HEK293 (cell line): ENCODE results near the gene RAP2A.

Experiments
- CTCF ChIA-PET: fragments of 350-600 bp; formaldehyde crosslinking; extraction: SDS; loops from one replicate; lab custom pipeline; 2021; ENCODE audit warnings: antibody characterized with exemption; lab: Yijun Ruan, JAX
- POLR2A ChIA-PET: fragments of 300-600 bp; formaldehyde crosslinking; extraction: SDS; loops from one replicate; lab custom pipeline; 2020; ENCODE audit warnings: antibody characterized with exemption, inconsistent platforms; lab: Yijun Ruan, JAX
- H3K27ac ChIP-seq: fragments of 200-500 bp; sonication (Bioruptor generic); 2 replicates; pipeline ENCODE4 v1.5.1; 2014; ENCODE audit warnings: low read depth, low read length, control low read depth, inconsistent platforms; ENCODE audit errors: extremely low read depth
- H3K36me3 ChIP-seq, 2 experiments: fragments of 200-500 bp in 1 of 2; sonication (Bioruptor generic) in 1 of 2; 1 replicate in 1 of 2; 2 replicates in 1 of 2; pipeline ENCODE4 v1.5.1; 2014 to 2017; ENCODE audit warnings: inconsistent platforms in 2 of 2, low read length in 2 of 2; ENCODE audit not compliant: control insufficient read depth in 2 of 2, insufficient read depth in 1 of 2
- H3K4me1 ChIP-seq: fragments of 200-500 bp; sonication (Bioruptor generic); 2 replicates; pipeline ENCODE4 v1.5.1; 2014; ENCODE audit warnings: mild to moderate bottlenecking, low read length, inconsistent platforms; ENCODE audit not compliant: control insufficient read depth, insufficient read depth
- H3K4me3 ChIP-seq: 2 replicates; pipeline ENCODE4 v1.5.1; 2011; ENCODE audit warnings: low read depth, mild to moderate bottlenecking, control low read depth, low read length, moderate library complexity
- H3K9me3 ChIP-seq: fragments of 200-500 bp; sonication (Bioruptor generic); 2 replicates; pipeline ENCODE4 v1.5.1; 2014; ENCODE audit warnings: low read depth, low read length, inconsistent platforms; ENCODE audit not compliant: control insufficient read depth, insufficient read depth
- BCL11B ChIP-seq: fragments of 450-650 bp; formaldehyde crosslinking; IDR thresholded peaks from 2 replicates; pipeline ENCODE4 v1.5.1; 2016; ENCODE audit warnings: low read depth, missing biosample characterization, missing genetic modification characterization
- GLI4 ChIP-seq: fragments of 450-650 bp; formaldehyde crosslinking; IDR thresholded peaks from 2 replicates; pipeline ENCODE4 v1.5.1; 2016; ENCODE audit warnings: missing biosample characterization, missing genetic modification characterization
- GLIS1 ChIP-seq: fragments of 450-650 bp; formaldehyde crosslinking; IDR thresholded peaks from 2 replicates; pipeline ENCODE4 v1.5.1; 2016; ENCODE audit warnings: missing biosample characterization, missing genetic modification characterization
- HOXC10 ChIP-seq: sonication (generic); formaldehyde crosslinking; IDR thresholded peaks from 2 replicates; pipeline ENCODE4 v1.8.1; 2023; ENCODE audit warnings: mild to moderate bottlenecking, missing genetic modification reagents
- HOXD13 ChIP-seq: sonication (generic); formaldehyde crosslinking; IDR thresholded peaks from 2 replicates; pipeline ENCODE4 v1.8.0; 2022; ENCODE audit warnings: missing genetic modification reagents, borderline replicate concordance
- KLF16 ChIP-seq: fragments of 450-650 bp; formaldehyde crosslinking; IDR thresholded peaks from 2 replicates; pipeline ENCODE4 v1.5.1; 2017; ENCODE audit warnings: missing biosample characterization, missing genetic modification characterization
- KLF9 ChIP-seq: fragments of 450-650 bp; formaldehyde crosslinking; IDR thresholded peaks from 2 replicates; pipeline ENCODE4 v1.5.1; 2016; ENCODE audit warnings: missing biosample characterization, missing genetic modification characterization, low read depth
- MZF1 ChIP-seq: fragments of 450-650 bp; formaldehyde crosslinking; IDR thresholded peaks from 2 replicates; pipeline ENCODE4 v1.5.1; 2017; ENCODE audit warnings: missing biosample characterization, missing genetic modification characterization, borderline replicate concordance
- ZBTB8A ChIP-seq: fragments of 450-650 bp; formaldehyde crosslinking; IDR thresholded peaks from 2 replicates; pipeline ENCODE4 v1.5.1; 2016; ENCODE audit warnings: missing biosample characterization, missing genetic modification characterization
- ZNF248 ChIP-seq: fragments of 450-650 bp; formaldehyde crosslinking; IDR thresholded peaks from 2 replicates; pipeline ENCODE4 v1.5.1; 2017; ENCODE audit warnings: missing biosample characterization, missing genetic modification characterization
- ZNF335 ChIP-seq: fragments of 450-650 bp; formaldehyde crosslinking; conservative IDR thresholded peaks from 2 replicates; pipeline ENCODE4 v1.5.1; 2016; ENCODE audit warnings: missing biosample characterization, missing genetic modification characterization
- ZNF394 ChIP-seq: fragments of 450-650 bp; formaldehyde crosslinking; IDR thresholded peaks from 2 replicates; pipeline ENCODE4 v1.5.1; 2016; ENCODE audit warnings: missing biosample characterization, missing genetic modification characterization, mild to moderate bottlenecking, moderate library complexity, borderline replicate concordance
- ZNF596 ChIP-seq: fragments of 450-650 bp; IDR thresholded peaks from 2 replicates; pipeline ENCODE4 v1.5.0; 2018; ENCODE audit warnings: missing biosample characterization, mild to moderate bottlenecking, missing genetic modification characterization, moderate library complexity
- ZNF610 ChIP-seq: fragments of 450-650 bp; formaldehyde crosslinking; IDR thresholded peaks from 2 replicates; pipeline ENCODE4 v1.5.1; 2016; ENCODE audit warnings: missing biosample characterization, missing genetic modification characterization, borderline replicate concordance
- ZNF670 ChIP-seq: fragments of 450-650 bp; formaldehyde crosslinking; IDR thresholded peaks from 2 replicates; pipeline ENCODE4 v1.5.1; 2016; ENCODE audit warnings: missing biosample characterization, missing genetic modification characterization, low read depth
- ZNF791 ChIP-seq: fragments of 450-650 bp; formaldehyde crosslinking; IDR thresholded peaks from 2 replicates; pipeline ENCODE4 v1.5.1; 2016; ENCODE audit warnings: missing biosample characterization, missing genetic modification characterization
- ZNF843 ChIP-seq: fragments of 450-650 bp; formaldehyde crosslinking; IDR thresholded peaks from 2 replicates; pipeline ENCODE4 v1.5.1; 2016; ENCODE audit warnings: missing biosample characterization, missing genetic modification characterization
- ZXDB ChIP-seq: fragments of 450-650 bp; formaldehyde crosslinking; IDR thresholded peaks from 2 replicates; pipeline ENCODE4 v1.5.1; 2016; ENCODE audit warnings: missing biosample characterization, missing genetic modification characterization
- TF ChIP-seq, protein P1 (sequence below): fragments of 450-650 bp; formaldehyde crosslinking; conservative IDR thresholded peaks from 2 replicates; pipeline ENCODE4 v1.5.1; 2016; ENCODE audit warnings: low read depth, missing biosample characterization, missing genetic modification characterization
- TF ChIP-seq, protein P2 (sequence below): IDR thresholded peaks from 2 replicates; pipeline ENCODE4 v1.6.1; 2011; ENCODE audit warnings: mild to moderate bottlenecking, low read depth, low read length, borderline replicate concordance
- TF ChIP-seq, protein P3 (sequence below): fragments of 450-650 bp; formaldehyde crosslinking; IDR thresholded peaks from 2 replicates; pipeline ENCODE4 v1.5.1; 2016; ENCODE audit warnings: missing biosample characterization, missing genetic modification characterization
- TF ChIP-seq, protein P4 (sequence below): fragments of 450-650 bp; formaldehyde crosslinking; IDR thresholded peaks from 2 replicates; pipeline ENCODE4 v1.5.1; 2016; ENCODE audit warnings: missing biosample characterization, missing genetic modification characterization
- TF ChIP-seq, protein P5 (sequence below): fragments of 450-650 bp; formaldehyde crosslinking; IDR thresholded peaks from 2 replicates; pipeline ENCODE4 v1.5.1; 2016; ENCODE audit warnings: missing biosample characterization, missing genetic modification characterization

RAP2A gene

DNA sequence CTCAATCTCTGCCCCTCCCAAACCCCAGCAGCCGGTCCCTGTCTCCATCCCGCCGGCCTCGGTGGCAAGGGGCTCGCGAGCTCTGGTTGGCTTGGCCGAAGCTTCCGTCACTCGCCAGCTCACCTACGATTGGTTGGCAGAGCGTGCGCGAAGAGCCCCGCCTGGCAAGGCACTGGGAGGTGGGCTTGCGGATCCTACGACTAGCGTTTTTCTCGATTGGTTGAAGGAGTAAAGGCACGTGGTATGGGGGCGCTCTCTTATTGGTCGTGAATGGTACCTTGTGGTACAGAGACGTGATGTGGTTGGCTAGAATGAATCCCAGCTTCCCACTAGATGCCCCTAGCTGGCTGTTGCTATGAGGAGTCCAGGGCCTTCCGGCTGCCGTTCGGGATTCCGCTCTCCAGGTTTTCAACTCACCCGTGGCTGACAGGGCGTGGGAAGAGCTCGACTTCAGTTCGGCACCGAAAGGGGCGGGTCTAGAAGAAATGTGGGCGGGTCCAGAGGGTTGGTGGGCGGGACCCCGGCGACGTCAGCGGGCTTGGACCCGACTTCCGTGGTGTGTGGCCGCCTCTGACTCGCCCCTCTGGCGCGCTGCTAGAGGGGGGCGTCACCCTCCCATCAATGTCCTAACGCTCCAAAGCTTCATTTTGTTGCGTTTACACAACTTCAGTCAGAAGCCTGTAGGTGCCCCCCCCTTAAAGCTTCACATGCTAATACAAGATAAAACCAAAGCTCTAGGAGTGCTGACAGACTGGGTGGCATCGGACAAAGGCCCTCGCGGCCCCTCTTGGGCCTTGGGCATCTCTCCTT is 847 bp upstream of the RAP2A start (continued):
- TF ChIP-seq, protein P1, sequence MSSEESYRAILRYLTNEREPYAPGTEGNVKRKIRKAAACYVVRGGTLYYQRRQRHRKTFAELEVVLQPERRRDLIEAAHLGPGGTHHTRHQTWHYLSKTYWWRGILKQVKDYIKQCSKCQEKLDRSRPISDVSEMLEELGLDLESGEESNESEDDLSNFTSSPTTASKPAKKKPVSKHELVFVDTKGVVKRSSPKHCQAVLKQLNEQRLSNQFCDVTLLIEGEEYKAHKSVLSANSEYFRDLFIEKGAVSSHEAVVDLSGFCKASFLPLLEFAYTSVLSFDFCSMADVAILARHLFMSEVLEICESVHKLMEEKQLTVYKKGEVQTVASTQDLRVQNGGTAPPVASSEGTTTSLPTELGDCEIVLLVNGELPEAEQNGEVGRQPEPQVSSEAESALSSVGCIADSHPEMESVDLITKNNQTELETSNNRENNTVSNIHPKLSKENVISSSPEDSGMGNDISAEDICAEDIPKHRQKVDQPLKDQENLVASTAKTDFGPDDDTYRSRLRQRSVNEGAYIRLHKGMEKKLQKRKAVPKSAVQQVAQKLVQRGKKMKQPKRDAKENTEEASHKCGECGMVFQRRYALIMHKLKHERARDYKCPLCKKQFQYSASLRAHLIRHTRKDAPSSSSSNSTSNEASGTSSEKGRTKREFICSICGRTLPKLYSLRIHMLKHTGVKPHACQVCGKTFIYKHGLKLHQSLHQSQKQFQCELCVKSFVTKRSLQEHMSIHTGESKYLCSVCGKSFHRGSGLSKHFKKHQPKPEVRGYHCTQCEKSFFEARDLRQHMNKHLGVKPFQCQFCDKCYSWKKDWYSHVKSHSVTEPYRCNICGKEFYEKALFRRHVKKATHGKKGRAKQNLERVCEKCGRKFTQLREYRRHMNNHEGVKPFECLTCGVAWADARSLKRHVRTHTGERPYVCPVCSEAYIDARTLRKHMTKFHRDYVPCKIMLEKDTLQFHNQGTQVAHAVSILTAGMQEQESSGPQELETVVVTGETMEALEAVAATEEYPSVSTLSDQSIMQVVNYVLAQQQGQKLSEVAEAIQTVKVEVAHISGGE (tag by site-specific recombination): no peak
- TF ChIP-seq BCL11B (tag by site-specific recombination): no peak
- TF ChIP-seq, protein P2, sequence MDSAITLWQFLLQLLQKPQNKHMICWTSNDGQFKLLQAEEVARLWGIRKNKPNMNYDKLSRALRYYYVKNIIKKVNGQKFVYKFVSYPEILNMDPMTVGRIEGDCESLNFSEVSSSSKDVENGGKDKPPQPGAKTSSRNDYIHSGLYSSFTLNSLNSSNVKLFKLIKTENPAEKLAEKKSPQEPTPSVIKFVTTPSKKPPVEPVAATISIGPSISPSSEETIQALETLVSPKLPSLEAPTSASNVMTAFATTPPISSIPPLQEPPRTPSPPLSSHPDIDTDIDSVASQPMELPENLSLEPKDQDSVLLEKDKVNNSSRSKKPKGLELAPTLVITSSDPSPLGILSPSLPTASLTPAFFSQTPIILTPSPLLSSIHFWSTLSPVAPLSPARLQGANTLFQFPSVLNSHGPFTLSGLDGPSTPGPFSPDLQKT: no peak
- TF ChIP-seq HOXD13 (CRISPR knock-in tag): no peak
- TF ChIP-seq MZF1 (tag by site-specific recombination): no peak
- no peak for TF ChIP-seq ZNF670 (tag by site-specific recombination)
- no peak for TF ChIP-seq GLIS1 (tag by site-specific recombination)
- TF ChIP-seq, protein P3, sequence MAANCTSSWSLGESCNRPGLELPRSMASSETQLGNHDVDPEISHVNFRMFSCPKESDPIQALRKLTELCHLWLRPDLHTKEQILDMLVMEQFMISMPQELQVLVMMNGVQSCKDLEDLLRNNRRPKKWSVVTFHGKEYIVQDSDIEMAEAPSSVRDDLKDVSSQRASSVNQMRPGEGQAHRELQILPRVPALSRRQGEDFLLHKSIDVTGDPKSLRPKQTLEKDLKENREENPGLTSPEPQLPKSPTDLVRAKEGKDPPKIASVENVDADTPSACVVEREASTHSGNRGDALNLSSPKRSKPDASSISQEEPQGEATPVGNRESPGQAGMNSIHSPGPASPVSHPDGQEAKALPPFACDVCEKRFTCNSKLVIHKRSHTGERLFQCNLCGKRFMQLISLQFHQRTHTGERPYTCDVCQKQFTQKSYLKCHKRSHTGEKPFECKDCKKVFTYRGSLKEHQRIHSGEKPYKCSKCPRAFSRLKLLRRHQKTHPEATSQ (tag by site-specific recombination): no peak
- no peak for TF ChIP-seq ZNF596 (tag by site-specific recombination)
- peak; percentile 43; the same call in 1 of the 2 replicates for TF ChIP-seq ZXDB (tag by site-specific recombination)
- no peak for TF ChIP-seq GLI4 (tag by site-specific recombination)
- no peak for TF ChIP-seq ZNF248 (tag by site-specific recombination)
- TF ChIP-seq ZNF610 (tag by site-specific recombination): no peak
- TF ChIP-seq ZNF394 (tag by site-specific recombination): peak; percentile 42; the same call in 1 of the 2 replicates

DNA sequence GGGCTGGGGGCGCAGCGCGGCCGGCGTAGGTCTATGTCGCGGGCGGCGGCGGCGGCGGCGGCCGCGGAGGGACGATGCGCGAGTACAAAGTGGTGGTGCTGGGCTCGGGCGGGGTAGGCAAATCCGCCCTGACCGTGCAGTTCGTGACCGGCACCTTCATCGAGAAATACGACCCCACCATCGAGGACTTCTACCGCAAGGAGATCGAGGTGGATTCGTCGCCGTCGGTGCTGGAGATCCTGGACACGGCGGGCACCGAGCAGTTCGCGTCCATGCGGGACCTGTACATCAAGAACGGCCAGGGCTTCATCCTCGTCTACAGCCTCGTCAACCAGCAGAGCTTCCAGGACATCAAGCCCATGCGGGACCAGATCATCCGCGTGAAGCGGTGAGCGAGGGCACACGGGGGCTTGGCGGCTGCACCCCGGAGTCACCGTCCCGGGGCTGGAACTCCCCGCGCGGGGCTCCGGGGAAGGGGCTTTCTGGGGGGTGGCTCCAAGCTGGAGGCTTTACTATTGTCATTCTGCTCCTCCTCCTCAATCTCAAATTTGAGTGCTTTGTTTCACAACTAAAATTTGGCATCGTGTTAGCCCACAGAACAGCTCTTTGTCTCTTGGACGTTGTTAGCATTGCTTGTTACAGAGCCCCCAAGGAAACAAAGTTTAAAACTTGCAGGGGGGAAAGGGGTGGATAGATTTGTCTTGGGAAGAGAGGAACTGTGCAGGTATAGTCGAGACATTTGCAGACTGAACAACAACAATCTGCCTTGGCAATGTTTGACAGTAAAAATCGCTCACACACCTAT is 630 bp downstream of the RAP2A start:
- H3K4me3 ChIP-seq: peak overlapping the region; percentile 78
- peak overlapping the region; percentile 62; the same call in 1 of the 2 replicates for H3K27ac ChIP-seq
- ChIA-PET POLR2A (interaction anchor here (0.6 to 1.6 kb wide), 4 partner anchors 11 to 1517 kb away, joined by 4 to 7 read pairs (median 4); no protein-coding TSS in a partner anchor), CTCF (interaction anchor here (1.1 kb wide), 1 partner anchor 14 kb away, joined by 3 read pairs; no protein-coding TSS in a partner anchor)
- H3K36me3 ChIP-seq: no peaks in the 10 kb centered on the region
- peaks cover 2% of the 10 kb centered on the region; the same call in 1 of the 2 replicates for H3K4me1 ChIP-seq
- H3K9me3 ChIP-seq: no peaks in the 10 kb centered on the region
- TF ChIP-seq ZNF791: no peak
- TF ChIP-seq, protein P4, sequence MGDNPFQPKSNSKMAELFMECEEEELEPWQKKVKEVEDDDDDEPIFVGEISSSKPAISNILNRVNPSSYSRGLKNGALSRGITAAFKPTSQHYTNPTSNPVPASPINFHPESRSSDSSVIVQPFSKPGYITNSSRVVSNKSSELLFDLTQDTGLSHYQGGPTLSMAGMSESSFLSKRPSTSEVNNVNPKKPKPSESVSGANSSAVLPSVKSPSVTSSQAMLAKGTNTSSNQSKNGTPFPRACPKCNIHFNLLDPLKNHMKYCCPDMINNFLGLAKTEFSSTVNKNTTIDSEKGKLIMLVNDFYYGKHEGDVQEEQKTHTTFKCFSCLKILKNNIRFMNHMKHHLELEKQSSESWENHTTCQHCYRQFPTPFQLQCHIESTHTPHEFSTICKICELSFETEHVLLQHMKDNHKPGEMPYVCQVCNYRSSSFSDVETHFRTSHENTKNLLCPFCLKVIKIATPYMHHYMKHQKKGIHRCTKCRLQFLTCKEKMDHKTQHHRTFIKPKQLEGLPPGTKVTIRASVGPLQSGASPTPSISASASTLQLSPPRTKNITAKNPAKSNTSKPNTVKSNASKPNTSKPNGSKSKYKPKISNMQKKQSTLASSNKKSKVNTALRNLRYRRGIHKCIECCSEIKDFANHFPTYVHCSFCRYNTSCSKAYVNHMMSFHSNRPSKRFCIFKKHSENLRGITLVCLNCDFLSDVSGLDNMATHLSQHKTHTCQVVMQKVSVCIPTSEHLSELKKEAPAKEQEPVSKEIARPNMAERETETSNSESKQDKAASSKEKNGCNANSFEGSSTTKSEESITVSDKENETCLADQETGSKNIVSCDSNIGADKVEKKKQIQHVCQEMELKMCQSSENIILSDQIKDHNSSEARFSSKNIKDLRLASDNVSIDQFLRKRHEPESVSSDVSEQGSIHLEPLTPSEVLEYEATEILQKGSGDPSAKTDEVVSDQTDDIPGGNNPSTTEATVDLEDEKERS (tag by site-specific recombination): no peak
- TF ChIP-seq KLF9 (tag by site-specific recombination): no peak
- TF ChIP-seq, protein P5, sequence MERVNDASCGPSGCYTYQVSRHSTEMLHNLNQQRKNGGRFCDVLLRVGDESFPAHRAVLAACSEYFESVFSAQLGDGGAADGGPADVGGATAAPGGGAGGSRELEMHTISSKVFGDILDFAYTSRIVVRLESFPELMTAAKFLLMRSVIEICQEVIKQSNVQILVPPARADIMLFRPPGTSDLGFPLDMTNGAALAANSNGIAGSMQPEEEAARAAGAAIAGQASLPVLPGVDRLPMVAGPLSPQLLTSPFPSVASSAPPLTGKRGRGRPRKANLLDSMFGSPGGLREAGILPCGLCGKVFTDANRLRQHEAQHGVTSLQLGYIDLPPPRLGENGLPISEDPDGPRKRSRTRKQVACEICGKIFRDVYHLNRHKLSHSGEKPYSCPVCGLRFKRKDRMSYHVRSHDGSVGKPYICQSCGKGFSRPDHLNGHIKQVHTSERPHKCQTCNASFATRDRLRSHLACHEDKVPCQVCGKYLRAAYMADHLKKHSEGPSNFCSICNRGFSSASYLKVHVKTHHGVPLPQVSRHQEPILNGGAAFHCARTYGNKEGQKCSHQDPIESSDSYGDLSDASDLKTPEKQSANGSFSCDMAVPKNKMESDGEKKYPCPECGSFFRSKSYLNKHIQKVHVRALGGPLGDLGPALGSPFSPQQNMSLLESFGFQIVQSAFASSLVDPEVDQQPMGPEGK (tag by site-specific recombination): 0 out of 2 replicates have a peak, but pooled peaks have one; percentile 24
- peak; percentile 51 for TF ChIP-seq ZNF335
- TF ChIP-seq ZBTB8A: peak; percentile 23; the same call in 1 of the 2 replicates
- no peak for TF ChIP-seq ZNF843 (tag by site-specific recombination)
- no peak for TF ChIP-seq HOXC10 (CRISPR knock-in tag)
- TF ChIP-seq HOXD13 (CRISPR knock-in tag): no peak
- no peak for TF ChIP-seq KLF16 (tag by site-specific recombination)
